WTC11 (cell line): ENCODE data around the gene HOXA5. TPM values are rescaled to one million over a fixed set of nuclear protein-coding genes. Genes with fewer than 3 reads are reported as not detected.
A peak's percentile ranks its signal among the peaks of the same experiment; 100 is the strongest.

Experiments
- ATAC-seq: fragments of 200-7000 bp; cut with Tn5 transposase; 2 replicates; pipeline ENCODE4 v1.10.0; 2021; ENCODE audit warnings: mild to moderate bottlenecking, moderate library complexity
- CTCF ChIA-PET: fragments of 300-600 bp; sonication (Branson Sonifier 250); formaldehyde crosslinking; loops from one replicate; lab custom pipeline; 2021; ENCODE audit warnings: antibody characterized with exemption; lab: Charles Lee
- POLR2A ChIA-PET: fragments of 350-600 bp; sonication (Branson Sonifier 250); formaldehyde crosslinking; loops from one replicate; lab custom pipeline; 2021; ENCODE audit warnings: antibody characterized with exemption; lab: Charles Lee
- DNase-seq: peaks from one replicate; pipeline ENCODE4 v3.0.0; 2021; ENCODE audit warnings: low spot score
- H3K27ac Mint-ChIP-seq: 2 replicates; pipeline ENCODE4 v1.8.0; 2021; ENCODE audit warnings: mixed read lengths
- H3K27me3 Mint-ChIP-seq: 2 replicates; pipeline ENCODE4 v1.8.0; 2021; ENCODE audit warnings: low read depth, mild to moderate bottlenecking, moderate library complexity, mixed read lengths
- H3K36me3 Mint-ChIP-seq: 2 replicates; pipeline ENCODE4 v1.8.0; 2021; ENCODE audit warnings: mixed read lengths
- H3K4me1 Mint-ChIP-seq: 2 replicates; pipeline ENCODE4 v1.8.0; 2022; ENCODE audit warnings: mixed read lengths
- H3K4me3 Mint-ChIP-seq: 2 replicates; pipeline ENCODE4 v1.8.0; 2021; ENCODE audit warnings: mild to moderate bottlenecking, moderate library complexity, mixed read lengths
- H3K9me3 Mint-ChIP-seq: 2 replicates; pipeline ENCODE4 v1.8.0; 2021; ENCODE audit warnings: mixed read lengths
- ELF4 ChIP-seq: sonication (generic); formaldehyde crosslinking; IDR thresholded peaks from 2 replicates; pipeline ENCODE4 v1.8.1; 2022; ENCODE audit warnings: low read depth, mild to moderate bottlenecking, moderate library complexity, missing genetic modification reagents
- ETV6 ChIP-seq: sonication (generic); formaldehyde crosslinking; IDR thresholded peaks from 2 replicates; pipeline ENCODE4 v1.8.1; 2022; ENCODE audit warnings: mild to moderate bottlenecking, missing genetic modification reagents
- HMGA2 ChIP-seq: fragments of 250-450 bp; sonication (Bioruptor Pico); IDR thresholded peaks from 2 replicates; pipeline ENCODE4 v1.4.0; 2021; ENCODE audit warnings: mild to moderate bottlenecking, moderate library complexity
- IRF2 ChIP-seq: sonication (generic); formaldehyde crosslinking; IDR thresholded peaks from 2 replicates; pipeline ENCODE4 v1.8.0; 2022; ENCODE audit warnings: low read depth, missing genetic modification reagents, borderline replicate concordance
- KAT7 ChIP-seq: sonication (generic); formaldehyde crosslinking; IDR thresholded peaks from 2 replicates; pipeline ENCODE4 v1.8.1; 2023; ENCODE audit warnings: missing genetic modification reagents, mild to moderate bottlenecking, borderline replicate concordance
- MXD4 ChIP-seq: fragments of 250-450 bp; sonication (Bioruptor Pico); IDR thresholded peaks from 2 replicates; pipeline ENCODE4 v1.8.0; 2021; ENCODE audit warnings: mild to moderate bottlenecking, moderate library complexity, borderline replicate concordance
- NFYB ChIP-seq: sonication (generic); formaldehyde crosslinking; conservative IDR thresholded peaks from 2 replicates; pipeline ENCODE4 v1.8.0; 2022; ENCODE audit warnings: low read depth, missing genetic modification reagents
- PRRX2 ChIP-seq: fragments of 250-450 bp; sonication (Bioruptor Pico); IDR thresholded peaks from 2 replicates; pipeline ENCODE4 v1.8.0; 2021; ENCODE audit warnings: mild to moderate bottlenecking
- RORB ChIP-seq: fragments of 250-450 bp; sonication (Bioruptor Pico); IDR thresholded peaks from 2 replicates; pipeline ENCODE4 v1.9.0; 2021; ENCODE audit warnings: mild to moderate bottlenecking
- SMAD3 ChIP-seq: sonication (generic); formaldehyde crosslinking; IDR thresholded peaks from 2 replicates; pipeline ENCODE4 v1.8.0; 2022; ENCODE audit warnings: missing genetic modification reagents, mild to moderate bottlenecking, borderline replicate concordance
- SOX15 ChIP-seq: fragments of 250-450 bp; sonication (Bioruptor Pico); IDR thresholded peaks from 2 replicates; pipeline ENCODE4 v1.9.0; 2021; ENCODE audit warnings: mild to moderate bottlenecking
- ZBTB21 ChIP-seq: sonication (generic); formaldehyde crosslinking; IDR thresholded peaks from 2 replicates; pipeline ENCODE4 v1.8.1; 2023; ENCODE audit warnings: mild to moderate bottlenecking, missing genetic modification reagents, borderline replicate concordance
- ZNF121 ChIP-seq: sonication (generic); formaldehyde crosslinking; IDR thresholded peaks from 2 replicates; pipeline ENCODE4 v1.8.0; 2023; ENCODE audit warnings: missing genetic modification reagents
- ZNF219 ChIP-seq: sonication (generic); formaldehyde crosslinking; IDR thresholded peaks from 2 replicates; pipeline ENCODE4 v1.8.0; 2023; ENCODE audit warnings: missing genetic modification reagents, mild to moderate bottlenecking, borderline replicate concordance
- ZNF671 ChIP-seq: fragments of 250-450 bp; sonication (Bioruptor Pico); IDR thresholded peaks from 2 replicates; pipeline ENCODE4 v1.8.0; 2021; ENCODE audit warnings: mild to moderate bottlenecking
- total RNA-seq: library from RNA; stranded (reverse); gene quantifications from 3 replicates; pipeline ENCODE4 v1.2.3, GENCODE V29; 2021
- TF ChIP-seq, protein P1 (sequence below): sonication (generic); formaldehyde crosslinking; IDR thresholded peaks from 2 replicates; pipeline ENCODE4 v1.8.1; 2022; ENCODE audit warnings: low read depth, mild to moderate bottlenecking, moderate library complexity, missing genetic modification reagents, borderline replicate concordance
- TF ChIP-seq, protein P2 (sequence below): sonication (generic); formaldehyde crosslinking; IDR thresholded peaks from 2 replicates; pipeline ENCODE4 v1.8.1; 2022; ENCODE audit warnings: low read depth, missing genetic modification reagents, borderline replicate concordance
- TF ChIP-seq, protein P3 (sequence below): sonication (generic); formaldehyde crosslinking; IDR thresholded peaks from 2 replicates; pipeline ENCODE4 v1.8.1; 2022; ENCODE audit warnings: mild to moderate bottlenecking, missing genetic modification reagents, moderate library complexity, borderline replicate concordance
- TF ChIP-seq, protein P4 (sequence below): fragments of 250-450 bp; sonication (Bioruptor Pico); IDR thresholded peaks from 2 replicates; pipeline ENCODE4 v1.9.0; 2021; ENCODE audit warnings: moderate library complexity, mild to moderate bottlenecking, inconsistent platforms, borderline replicate concordance
- TF ChIP-seq, protein P5 (sequence below): sonication (generic); formaldehyde crosslinking; IDR thresholded peaks from 2 replicates; pipeline ENCODE4 v1.8.1; 2023; ENCODE audit warnings: mild to moderate bottlenecking, moderate library complexity, missing genetic modification reagents

Gene HOXA5
- total RNA-seq, 1 experiment from 2014 or later: not detected

DNA sequence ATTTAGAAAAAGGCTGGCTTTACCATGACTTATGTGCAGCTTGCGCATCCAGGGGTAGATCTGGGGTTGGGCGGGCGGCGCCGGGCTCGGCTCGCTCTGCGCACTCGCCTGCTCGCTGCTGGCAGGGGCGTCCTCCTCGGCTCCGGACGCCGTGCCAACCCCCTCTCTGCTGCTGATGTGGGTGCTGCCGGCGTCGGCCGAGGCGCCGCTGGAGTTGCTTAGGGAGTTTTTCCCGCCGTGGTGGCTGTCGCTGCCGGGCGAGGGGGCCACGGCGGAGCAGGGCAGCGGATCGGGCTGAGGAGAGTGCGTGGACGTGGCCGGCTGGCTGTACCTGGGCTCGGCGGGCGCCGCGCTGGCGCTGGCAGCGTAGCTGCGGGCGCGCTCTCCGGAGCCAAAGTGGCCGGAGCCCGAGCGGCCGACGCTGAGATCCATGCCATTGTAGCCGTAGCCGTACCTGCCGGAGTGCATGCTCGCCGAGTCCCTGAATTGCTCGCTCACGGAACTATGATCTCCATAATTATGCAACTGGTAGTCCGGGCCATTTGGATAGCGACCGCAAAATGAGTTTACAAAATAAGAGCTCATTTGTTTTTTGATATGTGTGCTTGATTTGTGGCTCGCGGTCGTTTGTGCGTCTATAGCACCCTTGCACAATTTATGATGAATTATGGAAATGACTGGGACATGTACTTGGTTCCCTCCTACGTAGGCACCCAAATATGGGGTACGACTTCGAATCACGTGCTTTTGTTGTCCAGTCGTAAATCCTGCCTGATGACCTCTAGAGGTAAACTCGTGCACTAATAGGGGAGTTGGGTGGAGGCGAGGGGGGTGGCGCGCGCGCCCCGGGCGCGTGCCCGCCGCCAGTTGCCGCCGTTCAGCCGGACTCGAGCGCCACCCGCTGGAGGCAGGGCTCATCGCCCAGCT lies at the start of gene HOXA5 (continued):
- TF ChIP-seq RORB (CRISPR knock-in tag) (no peak), ZNF219 (CRISPR knock-in tag) (no peak), ETV6 (CRISPR knock-in tag) (peak; percentile 60; the same call in 1 of the 2 replicates), SMAD3 (CRISPR knock-in tag) (no peak), ZNF121 (CRISPR knock-in tag) (no peak), IRF2 (no peak), SOX15 (no peak), HMGA2 (CRISPR knock-in tag) (no peak), ELF4 (CRISPR knock-in tag) (no peak), PRRX2 (CRISPR knock-in tag) (0 out of 2 replicates have a peak, but pooled peaks have one; percentile 32), NFYB (CRISPR knock-in tag) (no peak)
- TF ChIP-seq, protein P1, sequence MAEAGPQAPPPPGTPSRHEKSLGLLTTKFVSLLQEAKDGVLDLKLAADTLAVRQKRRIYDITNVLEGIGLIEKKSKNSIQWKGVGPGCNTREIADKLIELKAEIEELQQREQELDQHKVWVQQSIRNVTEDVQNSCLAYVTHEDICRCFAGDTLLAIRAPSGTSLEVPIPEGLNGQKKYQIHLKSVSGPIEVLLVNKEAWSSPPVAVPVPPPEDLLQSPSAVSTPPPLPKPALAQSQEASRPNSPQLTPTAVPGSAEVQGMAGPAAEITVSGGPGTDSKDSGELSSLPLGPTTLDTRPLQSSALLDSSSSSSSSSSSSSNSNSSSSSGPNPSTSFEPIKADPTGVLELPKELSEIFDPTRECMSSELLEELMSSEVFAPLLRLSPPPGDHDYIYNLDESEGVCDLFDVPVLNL (CRISPR knock-in tag): no peak
- TF ChIP-seq, protein P2, sequence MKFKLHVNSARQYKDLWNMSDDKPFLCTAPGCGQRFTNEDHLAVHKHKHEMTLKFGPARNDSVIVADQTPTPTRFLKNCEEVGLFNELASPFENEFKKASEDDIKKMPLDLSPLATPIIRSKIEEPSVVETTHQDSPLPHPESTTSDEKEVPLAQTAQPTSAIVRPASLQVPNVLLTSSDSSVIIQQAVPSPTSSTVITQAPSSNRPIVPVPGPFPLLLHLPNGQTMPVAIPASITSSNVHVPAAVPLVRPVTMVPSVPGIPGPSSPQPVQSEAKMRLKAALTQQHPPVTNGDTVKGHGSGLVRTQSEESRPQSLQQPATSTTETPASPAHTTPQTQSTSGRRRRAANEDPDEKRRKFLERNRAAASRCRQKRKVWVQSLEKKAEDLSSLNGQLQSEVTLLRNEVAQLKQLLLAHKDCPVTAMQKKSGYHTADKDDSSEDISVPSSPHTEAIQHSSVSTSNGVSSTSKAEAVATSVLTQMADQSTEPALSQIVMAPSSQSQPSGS (CRISPR knock-in tag): no peak
- TF ChIP-seq, protein P3, sequence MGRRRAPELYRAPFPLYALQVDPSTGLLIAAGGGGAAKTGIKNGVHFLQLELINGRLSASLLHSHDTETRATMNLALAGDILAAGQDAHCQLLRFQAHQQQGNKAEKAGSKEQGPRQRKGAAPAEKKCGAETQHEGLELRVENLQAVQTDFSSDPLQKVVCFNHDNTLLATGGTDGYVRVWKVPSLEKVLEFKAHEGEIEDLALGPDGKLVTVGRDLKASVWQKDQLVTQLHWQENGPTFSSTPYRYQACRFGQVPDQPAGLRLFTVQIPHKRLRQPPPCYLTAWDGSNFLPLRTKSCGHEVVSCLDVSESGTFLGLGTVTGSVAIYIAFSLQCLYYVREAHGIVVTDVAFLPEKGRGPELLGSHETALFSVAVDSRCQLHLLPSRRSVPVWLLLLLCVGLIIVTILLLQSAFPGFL (CRISPR knock-in tag): no peak
- TF ChIP-seq, protein P4, sequence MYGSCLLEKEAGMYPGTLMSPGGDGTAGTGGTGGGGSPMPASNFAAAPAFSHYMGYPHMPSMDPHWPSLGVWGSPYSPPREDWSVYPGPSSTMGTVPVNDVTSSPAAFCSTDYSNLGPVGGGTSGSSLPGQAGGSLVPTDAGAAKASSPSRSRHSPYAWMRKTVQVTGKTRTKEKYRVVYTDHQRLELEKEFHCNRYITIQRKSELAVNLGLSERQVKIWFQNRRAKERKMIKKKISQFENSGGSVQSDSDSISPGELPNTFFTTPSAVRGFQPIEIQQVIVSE (CRISPR knock-in tag): no peak

DNA sequence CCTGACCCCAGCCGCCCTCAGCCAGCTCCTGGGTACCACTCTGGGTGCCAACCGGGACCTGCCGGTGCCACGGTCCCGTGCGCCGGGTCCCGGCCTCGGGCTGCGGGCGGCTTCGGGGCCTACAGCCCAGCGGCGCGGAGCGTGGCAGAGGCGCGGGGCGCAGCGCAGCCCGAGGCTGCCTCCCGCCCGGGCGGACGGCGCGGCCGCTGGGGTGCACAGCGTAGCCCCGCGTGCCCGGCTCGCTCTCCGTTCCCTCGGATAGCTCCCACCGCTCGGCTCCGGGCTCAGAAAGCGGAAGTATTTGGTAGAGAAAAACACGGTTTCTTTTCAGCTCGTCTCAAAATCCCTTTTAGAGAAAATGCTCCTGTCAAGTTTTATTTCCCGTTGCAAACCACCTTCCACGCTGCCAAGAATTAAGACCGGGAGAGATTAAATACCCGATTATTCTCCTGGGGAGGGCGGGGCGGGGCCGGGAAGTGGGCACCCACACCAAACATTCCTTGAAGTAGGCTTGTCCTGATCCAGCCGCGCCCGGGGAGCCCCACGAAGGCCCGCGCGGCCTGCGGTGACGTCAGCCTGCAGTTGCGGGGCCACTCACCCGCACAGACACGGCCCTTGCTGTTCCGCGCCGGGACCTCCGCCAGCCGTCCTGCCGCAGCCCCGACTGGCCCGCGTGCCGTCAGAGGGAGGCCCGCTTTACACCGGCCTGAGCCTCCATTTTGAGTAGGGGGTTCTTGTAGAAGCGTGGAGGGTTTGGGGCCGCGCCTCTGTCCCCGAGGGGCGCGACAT lies 49.3 kb upstream of the HOXA5 start:
- no peak overlapping the region for H3K27ac Mint-ChIP-seq
- peak; percentile 4 for ATAC-seq
- POLR2A ChIA-PET: no interaction called here

More for the DNA sequence above, 49.3 kb upstream of the HOXA5 start:
- peaks cover 23% of the 10 kb centered on the region for H3K4me1 Mint-ChIP-seq
- no peaks in the 10 kb centered on the region for H3K9me3 Mint-ChIP-seq
- CTCF ChIA-PET: interaction anchor here (0.7 to 5.5 kb wide), 3 partner anchors 13 to 49 kb away, joined by 3 to 34 read pairs (median 32); partner anchors contain the start of gene EVX1
- no peak for TF ChIP-seq MXD4
- no peak for TF ChIP-seq KAT7 (CRISPR knock-in tag)
- no peak for TF ChIP-seq ZBTB21 (CRISPR knock-in tag)
- TF ChIP-seq, protein P3 (CRISPR knock-in tag): no peak
- TF ChIP-seq, protein P5, sequence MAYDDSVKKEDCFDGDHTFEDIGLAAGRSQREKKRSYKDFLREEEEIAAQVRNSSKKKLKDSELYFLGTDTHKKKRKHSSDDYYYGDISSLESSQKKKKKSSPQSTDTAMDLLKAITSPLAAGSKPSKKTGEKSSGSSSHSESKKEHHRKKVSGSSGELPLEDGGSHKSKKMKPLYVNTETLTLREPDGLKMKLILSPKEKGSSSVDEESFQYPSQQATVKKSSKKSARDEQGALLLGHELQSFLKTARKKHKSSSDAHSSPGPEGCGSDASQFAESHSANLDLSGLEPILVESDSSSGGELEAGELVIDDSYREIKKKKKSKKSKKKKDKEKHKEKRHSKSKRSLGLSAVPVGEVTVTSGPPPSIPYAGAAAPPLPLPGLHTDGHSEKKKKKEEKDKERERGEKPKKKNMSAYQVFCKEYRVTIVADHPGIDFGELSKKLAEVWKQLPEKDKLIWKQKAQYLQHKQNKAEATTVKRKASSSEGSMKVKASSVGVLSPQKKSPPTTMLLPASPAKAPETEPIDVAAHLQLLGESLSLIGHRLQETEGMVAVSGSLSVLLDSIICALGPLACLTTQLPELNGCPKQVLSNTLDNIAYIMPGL: no peak
- TF ChIP-seq ZNF671 (CRISPR knock-in tag): no peak
- H3K36me3 Mint-ChIP-seq: no peaks in the 10 kb centered on the region
- DNase-seq: no peak
- peak overlapping the region; percentile 14; the same call in 1 of the 2 replicates for H3K4me3 Mint-ChIP-seq
- H3K27me3 Mint-ChIP-seq: peaks cover 100% of the 10 kb centered on the region
